Loucy (cell line): ENCODE data around the gene RAB8A.

Experiments
- EZH2phosphoT487 ChIP-seq: fragments of 200-600 bp; IDR thresholded peaks from 2 replicates; pipeline ENCODE4 v1.6.1; 2018; ENCODE audit warnings: antibody characterized with exemption, mild to moderate bottlenecking, moderate library complexity, borderline replicate concordance
- TF ChIP-seq, protein P1 (sequence below): fragments of 200-600 bp; sonication (generic); conservative IDR thresholded peaks from 2 replicates; pipeline ENCODE4 v1.5.1; 2014; ENCODE audit warnings: mild to moderate bottlenecking, antibody characterized with exemption, low read length

DNA sequence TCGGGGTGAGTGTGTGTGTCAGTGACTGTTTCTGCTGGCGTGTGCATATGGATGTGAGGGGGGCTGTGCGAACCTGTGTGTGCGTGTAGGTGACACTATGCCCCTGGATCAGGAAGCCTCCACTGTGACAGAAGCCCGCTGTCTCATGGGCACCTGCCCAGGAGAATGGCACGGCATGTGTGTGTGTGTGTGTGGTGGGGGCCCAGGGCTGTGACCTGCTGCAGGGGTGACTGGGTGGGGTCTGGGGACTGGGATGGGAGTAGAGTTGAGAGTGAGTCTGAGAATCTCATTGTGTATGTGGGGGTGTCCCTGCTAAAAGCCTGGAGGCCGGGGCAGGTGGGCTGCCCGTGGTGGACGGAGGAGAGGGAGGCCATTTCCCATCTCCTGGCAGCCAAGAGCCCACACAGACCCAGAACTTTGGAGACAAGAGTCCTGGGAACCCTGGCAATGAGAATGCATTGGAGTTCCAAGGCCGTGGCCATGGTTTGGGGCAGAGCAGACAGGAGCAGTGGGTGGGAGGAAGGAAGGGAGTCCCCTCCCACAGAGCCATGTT is 41.8 kb upstream of the RAB8A start:
- TF ChIP-seq, protein P1, sequence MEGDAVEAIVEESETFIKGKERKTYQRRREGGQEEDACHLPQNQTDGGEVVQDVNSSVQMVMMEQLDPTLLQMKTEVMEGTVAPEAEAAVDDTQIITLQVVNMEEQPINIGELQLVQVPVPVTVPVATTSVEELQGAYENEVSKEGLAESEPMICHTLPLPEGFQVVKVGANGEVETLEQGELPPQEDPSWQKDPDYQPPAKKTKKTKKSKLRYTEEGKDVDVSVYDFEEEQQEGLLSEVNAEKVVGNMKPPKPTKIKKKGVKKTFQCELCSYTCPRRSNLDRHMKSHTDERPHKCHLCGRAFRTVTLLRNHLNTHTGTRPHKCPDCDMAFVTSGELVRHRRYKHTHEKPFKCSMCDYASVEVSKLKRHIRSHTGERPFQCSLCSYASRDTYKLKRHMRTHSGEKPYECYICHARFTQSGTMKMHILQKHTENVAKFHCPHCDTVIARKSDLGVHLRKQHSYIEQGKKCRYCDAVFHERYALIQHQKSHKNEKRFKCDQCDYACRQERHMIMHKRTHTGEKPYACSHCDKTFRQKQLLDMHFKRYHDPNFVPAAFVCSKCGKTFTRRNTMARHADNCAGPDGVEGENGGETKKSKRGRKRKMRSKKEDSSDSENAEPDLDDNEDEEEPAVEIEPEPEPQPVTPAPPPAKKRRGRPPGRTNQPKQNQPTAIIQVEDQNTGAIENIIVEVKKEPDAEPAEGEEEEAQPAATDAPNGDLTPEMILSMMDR: no peak
- TF ChIP-seq EZH2phosphoT487: no peak
